Endothelial cell of umbilical vein (primary cell): ENCODE data around the gene EEF2K.

Experiments
- EZH2 ChIP-seq: IDR thresholded peaks from 2 replicates; pipeline ENCODE4 v1.6.1; 2012; ENCODE audit warnings: borderline replicate concordance, low read depth, mild to moderate bottlenecking, moderate library complexity, low read length, inconsistent platforms; ENCODE audit not compliant: severe bottlenecking
- FOS ChIP-seq: IDR thresholded peaks from 2 replicates; pipeline ENCODE4 v1.6.1; 2011; ENCODE audit warnings: mild to moderate bottlenecking, low read length, moderate library complexity, borderline replicate concordance; ENCODE audit not compliant: insufficient read depth
- GATA2 ChIP-seq: IDR thresholded peaks from 2 replicates; pipeline ENCODE4 v1.7.0; 2011; ENCODE audit warnings: low read depth, mild to moderate bottlenecking, moderate library complexity, mixed read lengths, low read length; ENCODE audit not compliant: insufficient read length, insufficient read depth
- MYC ChIP-seq: IDR thresholded peaks from one replicate; pipeline ENCODE4 v1.6.1; 2011; ENCODE audit warnings: mild to moderate bottlenecking, low read depth, low read length
- POLR2A ChIP-seq: IDR thresholded peaks from 2 replicates; pipeline ENCODE4 v1.6.1; 2012; ENCODE audit warnings: low read depth, mild to moderate bottlenecking, control low read depth, low read length
- POLR2AphosphoS5 ChIP-seq: IDR thresholded peaks from 2 replicates; pipeline ENCODE4 v1.6.1; 2012; ENCODE audit warnings: low read depth, mild to moderate bottlenecking, control low read depth, low read length, moderate library complexity; ENCODE audit not compliant: insufficient read depth
- TF ChIP-seq, protein P1 (sequence below), 2 donors: IDR thresholded peaks; 1 replicate in 1 of 2; 2 replicates in 1 of 2; pipeline ENCODE4 v1.5.1; 2011; ENCODE audit warnings: low read length in 2 of 2, mild to moderate bottlenecking in 2 of 2, moderate library complexity in 2 of 2, control low read depth in 1 of 2, inconsistent platforms in 1 of 2, low read depth in 1 of 2; ENCODE audit not compliant: insufficient read depth in 1 of 2; ENCODE audit errors: extremely low read depth in 1 of 2

DNA sequence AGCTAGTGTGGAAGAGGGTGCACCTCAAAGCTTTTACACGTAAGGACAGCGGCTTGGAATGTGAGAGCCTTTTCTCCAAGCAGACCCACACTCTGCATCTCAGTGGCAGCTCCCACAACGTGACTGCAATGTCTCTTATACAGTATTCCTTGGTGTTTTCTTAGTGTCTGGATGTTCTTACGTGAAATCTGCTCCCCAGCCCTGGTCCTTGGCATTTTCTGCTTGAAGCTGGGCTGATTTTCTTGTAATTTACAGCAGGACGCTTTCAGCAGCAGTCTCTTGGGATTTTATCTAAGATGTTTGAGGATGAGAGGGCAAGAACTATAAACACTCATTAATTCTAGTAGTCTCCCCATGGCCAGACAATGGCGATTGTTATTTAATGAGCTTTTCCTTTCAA is 79.0 kb downstream of the EEF2K start:
- TF ChIP-seq, protein P1, sequence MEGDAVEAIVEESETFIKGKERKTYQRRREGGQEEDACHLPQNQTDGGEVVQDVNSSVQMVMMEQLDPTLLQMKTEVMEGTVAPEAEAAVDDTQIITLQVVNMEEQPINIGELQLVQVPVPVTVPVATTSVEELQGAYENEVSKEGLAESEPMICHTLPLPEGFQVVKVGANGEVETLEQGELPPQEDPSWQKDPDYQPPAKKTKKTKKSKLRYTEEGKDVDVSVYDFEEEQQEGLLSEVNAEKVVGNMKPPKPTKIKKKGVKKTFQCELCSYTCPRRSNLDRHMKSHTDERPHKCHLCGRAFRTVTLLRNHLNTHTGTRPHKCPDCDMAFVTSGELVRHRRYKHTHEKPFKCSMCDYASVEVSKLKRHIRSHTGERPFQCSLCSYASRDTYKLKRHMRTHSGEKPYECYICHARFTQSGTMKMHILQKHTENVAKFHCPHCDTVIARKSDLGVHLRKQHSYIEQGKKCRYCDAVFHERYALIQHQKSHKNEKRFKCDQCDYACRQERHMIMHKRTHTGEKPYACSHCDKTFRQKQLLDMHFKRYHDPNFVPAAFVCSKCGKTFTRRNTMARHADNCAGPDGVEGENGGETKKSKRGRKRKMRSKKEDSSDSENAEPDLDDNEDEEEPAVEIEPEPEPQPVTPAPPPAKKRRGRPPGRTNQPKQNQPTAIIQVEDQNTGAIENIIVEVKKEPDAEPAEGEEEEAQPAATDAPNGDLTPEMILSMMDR (IDR thresholded peaks at IDR 0.05; ENCODE audit: extremely low read depth in 1 of 2, insufficient read depth in 1 of 2, low read depth in 1 of 2, low read length in 2 of 2), result no peak
- no peak for TF ChIP-seq POLR2AphosphoS5
- no peak for TF ChIP-seq POLR2A
- no peak for TF ChIP-seq GATA2
- no peak for TF ChIP-seq EZH2
- TF ChIP-seq FOS, result no peak
- TF ChIP-seq MYC, result no peak
